CD4-positive, CD25-positive, alpha-beta regulatory T cell (primary cell): ENCODE measurements around the gene RHOBTB1. TPM values are rescaled to one million over a fixed set of nuclear protein-coding genes. Genes with fewer than 3 reads are reported as not detected.

Source experiments
- ATAC-seq, 2 donors: fragments of 150-1000 bp; cut with Tn5 transposase; one replicate each; pipeline ENCODE4 v1.10.0; 2021; ENCODE audit warnings: low read depth in 2 of 2, moderate number of reproducible peaks in 2 of 2, moderate library complexity in 1 of 2
- DNase-seq, 3 donors: peaks; one replicate each; pipeline versions ENCODE4 v3.0.0 to v3.0.0-alpha.2; 2012 to 2022; ENCODE audit warnings: mixed read lengths in 1 of 3
- H3K27ac ChIP-seq: one replicate; pipeline ENCODE4 v1.7.0; 2013; ENCODE audit warnings: mild to moderate bottlenecking, low read length; ENCODE audit not compliant: insufficient read depth, poor library complexity, severe bottlenecking
- H3K27me3 ChIP-seq: one replicate; pipeline ENCODE4 v1.7.0; 2013; ENCODE audit warnings: low read length; ENCODE audit not compliant: control insufficient read depth, insufficient read depth
- H3K36me3 ChIP-seq: one replicate; pipeline ENCODE4 v1.7.0; 2013; ENCODE audit warnings: mild to moderate bottlenecking, low read length, moderate library complexity; ENCODE audit not compliant: control insufficient read depth, insufficient read depth
- H3K4me1 ChIP-seq: 2 replicates; pipeline ENCODE4 v1.7.0; 2013; ENCODE audit warnings: mild to moderate bottlenecking, low read length; ENCODE audit not compliant: insufficient read depth, control insufficient read depth, poor library complexity, severe bottlenecking
- H3K4me3 ChIP-seq: one replicate; pipeline ENCODE4 v1.7.0; 2013; ENCODE audit warnings: low read depth, mild to moderate bottlenecking, low read length, moderate library complexity
- H3K9me3 ChIP-seq, 2 experiments: 1 replicate in 1 of 2; 2 replicates in 1 of 2; pipeline ENCODE4 v1.7.0; 2013; ENCODE audit warnings: low read length in 2 of 2, mild to moderate bottlenecking in 1 of 2, moderate library complexity in 1 of 2; ENCODE audit not compliant: control insufficient read depth in 2 of 2
- H3K27ac Mint-ChIP-seq, 3 donors: one replicate each; pipeline ENCODE4 v1.8.0; 2020 to 2022; ENCODE audit warnings: mild to moderate bottlenecking in 3 of 3, mixed read lengths in 3 of 3, moderate library complexity in 2 of 3
- H3K27me3 Mint-ChIP-seq: one replicate; pipeline ENCODE4 v1.8.0; 2022; ENCODE audit warnings: mild to moderate bottlenecking, mixed read lengths
- H3K36me3 Mint-ChIP-seq: one replicate; pipeline ENCODE4 v1.8.0; 2020; ENCODE audit warnings: mixed read lengths
- H3K4me1 Mint-ChIP-seq, 4 donors: one replicate each; pipeline ENCODE4 v1.8.0; 2020 to 2022; ENCODE audit warnings: mixed read lengths in 4 of 4, mild to moderate bottlenecking in 1 of 4
- H3K4me3 Mint-ChIP-seq, 4 donors: one replicate each; pipeline ENCODE4 v1.8.0; 2020 to 2022; ENCODE audit warnings: mild to moderate bottlenecking in 4 of 4, mixed read lengths in 4 of 4, moderate library complexity in 3 of 4
- H3K9me3 Mint-ChIP-seq, 7 donors: one replicate each; pipeline ENCODE4 v1.8.0; 2020 to 2022; ENCODE audit warnings: mixed read lengths in 7 of 7, mild to moderate bottlenecking in 3 of 7, moderate library complexity in 2 of 7
- polyA plus RNA-seq, 4 donors: library from polyadenylated mRNA; unstranded; fragments of 300-500 nt; fragmentation: Illumina TruSeq; gene quantifications; one replicate each; pipeline ENCODE4 v1.2.3, GENCODE V29; 2021
- total RNA-seq: library from RNA; stranded (reverse); gene quantifications from one replicate; pipeline ENCODE4 v1.2.3, GENCODE V29; 2022

The RHOBTB1 gene
- total and polyA plus RNA-seq, 5 donors from 2014 or later: 1.8 TPM; not detected in 4

GRCh38 chr10:60955316-60955715 lies 11.3 kb upstream of the RHOBTB1 start:
- Histone ChIP-seq H3K4me1 (no peaks in the 10 kb centered on the region), H3K9me3 (no peaks in the 10 kb centered on the region), H3K27ac (no peak overlapping the region), H3K36me3 (no peaks in the 10 kb centered on the region), H3K27me3 (peaks cover 2% of the 10 kb centered on the region), H3K4me3 (no peak overlapping the region)
- no peaks in the 10 kb centered on the region for H3K9me3 Mint-ChIP-seq
- peaks cover 10% of the 10 kb centered on the region for H3K27me3 Mint-ChIP-seq
- no peak overlapping the region for H3K4me3 Mint-ChIP-seq
- no peak overlapping the region for H3K27ac Mint-ChIP-seq
- H3K36me3 Mint-ChIP-seq: no peaks in the 10 kb centered on the region
- no peak for ATAC-seq
- no peaks in the 10 kb centered on the region for H3K4me1 Mint-ChIP-seq
- no peak for DNase-seq

- Mint-ChIP-seq H3K27ac (no peak overlapping the region), H3K27me3 (peaks cover 10% of the 10 kb centered on the region), H3K4me3 (no peak overlapping the region), H3K9me3 (no peaks in the 10 kb centered on the region), H3K4me1 (no peaks in the 10 kb centered on the region), H3K36me3 (no peaks in the 10 kb centered on the region)
- no peak overlapping the region for H3K4me3 ChIP-seq
- no peaks in the 10 kb centered on the region for H3K36me3 ChIP-seq
- H3K4me1 ChIP-seq: no peaks in the 10 kb centered on the region
- ATAC-seq: no peak
- peaks cover 4% of the 10 kb centered on the region for H3K27me3 ChIP-seq
- DNase-seq: no peak
- H3K27ac ChIP-seq: no peak overlapping the region
- H3K9me3 ChIP-seq: no peaks in the 10 kb centered on the region
These were observed 10.1 kb upstream of the RHOBTB1 start for GRCh38 chr10:60954035-60954434.

- DNase-seq (no peak), ATAC-seq (no peak)
- H3K4me1 Mint-ChIP-seq: no peaks in the 10 kb centered on the region
- no peaks in the 10 kb centered on the region for H3K36me3 Mint-ChIP-seq
- Histone ChIP-seq H3K27ac (no peak overlapping the region), H3K4me1 (no peaks in the 10 kb centered on the region), H3K9me3 (no peaks in the 10 kb centered on the region), H3K4me3 (no peak overlapping the region), H3K36me3 (no peaks in the 10 kb centered on the region), H3K27me3 (peaks cover 4% of the 10 kb centered on the region)
- H3K9me3 Mint-ChIP-seq: peaks cover 0 to under 1% (median 0%) of the 10 kb centered on the region in 7 donors
- peaks cover 11% of the 10 kb centered on the region for H3K27me3 Mint-ChIP-seq
- no peak overlapping the region for H3K4me3 Mint-ChIP-seq
- no peak overlapping the region for H3K27ac Mint-ChIP-seq
These were observed 9.4 kb upstream of the RHOBTB1 start for GRCh38 chr10:60953420-60953819.

GRCh38 chr10:60952846-60953220 lies 8.8 kb upstream of the RHOBTB1 start:
- H3K9me3 Mint-ChIP-seq: peaks cover 0 to 1% (median 0%) of the 10 kb centered on the region in 7 donors
- no peak overlapping the region for H3K27ac Mint-ChIP-seq
- peaks cover 16% of the 10 kb centered on the region for H3K27me3 Mint-ChIP-seq
- H3K4me1 Mint-ChIP-seq: no peaks in the 10 kb centered on the region
- Histone ChIP-seq H3K27me3 (peaks cover 4% of the 10 kb centered on the region), H3K36me3 (no peaks in the 10 kb centered on the region), H3K9me3 (no peaks in the 10 kb centered on the region), H3K27ac (no peak overlapping the region), H3K4me1 (no peaks in the 10 kb centered on the region), H3K4me3 (no peak overlapping the region)
- ATAC-seq: no peak
- H3K36me3 Mint-ChIP-seq: no peaks in the 10 kb centered on the region
- no peak for DNase-seq
- H3K4me3 Mint-ChIP-seq: no peak overlapping the region

- Mint-ChIP-seq H3K9me3 (peaks cover 0 to 1% (median 0%) of the 10 kb centered on the region in 7 donors), H3K27me3 (peaks cover 17% of the 10 kb centered on the region)
- H3K9me3 ChIP-seq: no peaks in the 10 kb centered on the region
These were observed 8.3 kb upstream of the RHOBTB1 start for GRCh38 chr10:60952067-60952845.

GRCh38 chr10:60951272-60951724 lies 7.3 kb upstream of the RHOBTB1 start:
- no peaks in the 10 kb centered on the region for H3K36me3 ChIP-seq
- no peaks in the 10 kb centered on the region for H3K36me3 Mint-ChIP-seq
- no peak overlapping the region for H3K4me3 Mint-ChIP-seq
- H3K27me3 ChIP-seq: peaks cover 8% of the 10 kb centered on the region
- peaks cover 25% of the 10 kb centered on the region for H3K27me3 Mint-ChIP-seq
- ATAC-seq: no peak
- no peaks in the 10 kb centered on the region for H3K4me1 Mint-ChIP-seq
- H3K9me3 ChIP-seq: no peaks in the 10 kb centered on the region
- H3K9me3 Mint-ChIP-seq: peaks cover 0 to 1% (median 0%) of the 10 kb centered on the region in 7 donors
- no peak for DNase-seq
- H3K27ac ChIP-seq: no peak overlapping the region
- no peak overlapping the region for H3K27ac Mint-ChIP-seq
- no peaks in the 10 kb centered on the region for H3K4me1 ChIP-seq
- no peak overlapping the region for H3K4me3 ChIP-seq

More at GRCh38 chr10:60952067-60952845, 8.3 kb upstream of the RHOBTB1 start:
- DNase-seq (no peak), ATAC-seq (no peak)
- H3K27me3 ChIP-seq: peaks cover 8% of the 10 kb centered on the region
- Mint-ChIP-seq H3K4me1 (no peaks in the 10 kb centered on the region), H3K4me3 (no peak overlapping the region), H3K36me3 (no peaks in the 10 kb centered on the region), H3K27ac (no peak overlapping the region)
- no peak overlapping the region for H3K4me3 ChIP-seq
- H3K4me1 ChIP-seq: no peaks in the 10 kb centered on the region
- H3K27ac ChIP-seq: no peak overlapping the region
- H3K36me3 ChIP-seq: no peaks in the 10 kb centered on the region

GRCh38 chr10:60950300-60950699 lies 6.3 kb upstream of the RHOBTB1 start:
- no peaks in the 10 kb centered on the region for H3K4me1 Mint-ChIP-seq
- no peak overlapping the region for H3K27ac ChIP-seq
- peaks cover 10% of the 10 kb centered on the region for H3K27me3 ChIP-seq
- H3K9me3 Mint-ChIP-seq: peaks cover 0 to 1% (median 0%) of the 10 kb centered on the region in 7 donors
- H3K27me3 Mint-ChIP-seq: peaks cover 33% of the 10 kb centered on the region
- H3K36me3 ChIP-seq: no peaks in the 10 kb centered on the region
- ATAC-seq (no peak), DNase-seq (no peak)
- H3K27ac Mint-ChIP-seq: no peak overlapping the region
- no peaks in the 10 kb centered on the region for H3K4me1 ChIP-seq
- no peak overlapping the region for H3K4me3 ChIP-seq
- H3K9me3 ChIP-seq: no peaks in the 10 kb centered on the region
- no peaks in the 10 kb centered on the region for H3K36me3 Mint-ChIP-seq
- no peak overlapping the region for H3K4me3 Mint-ChIP-seq

- Mint-ChIP-seq H3K36me3 (no peaks in the 10 kb centered on the region), H3K4me1 (peaks cover 0 to 4% (median 1%) of the 10 kb centered on the region in 4 donors), H3K9me3 (peaks cover 0 to 3% (median 0%) of the 10 kb centered on the region in 7 donors), H3K4me3 (no peak overlapping the region), H3K27ac (no peak overlapping the region), H3K27me3 (peaks cover 39% of the 10 kb centered on the region)
- H3K36me3 ChIP-seq: no peaks in the 10 kb centered on the region
- peaks cover 4% of the 10 kb centered on the region for H3K4me1 ChIP-seq
- H3K27me3 ChIP-seq: peaks cover 16% of the 10 kb centered on the region
- DNase-seq (no peak), ATAC-seq (no peak)
- H3K27ac ChIP-seq: no peak overlapping the region
- H3K4me3 ChIP-seq: no peak overlapping the region
- H3K9me3 ChIP-seq: no peaks in the 10 kb centered on the region
These were observed 4.9 kb upstream of the RHOBTB1 start for GRCh38 chr10:60948851-60949250.
